Neural progenitor cell (in vitro differentiated cells): Measurements from ENCODE around the gene DOLK. TPM values are rescaled to one million over a fixed set of nuclear protein-coding genes. Genes with fewer than 3 reads are reported as not detected.

Experiments
- DNase-seq: peaks from one replicate; pipeline ENCODE4 v3.0.0-alpha.2; 2016; ENCODE audit warnings: low spot score
- H2AFZ ChIP-seq: fragments of 200-600 bp; sonication (generic); replicated peaks from 2 replicates; pipeline ENCODE4 v1.6.1; 2016; ENCODE audit warnings: antibody characterized with exemption
- H3F3A ChIP-seq: fragments of 200-600 bp; sonication (generic); 2 replicates; pipeline ENCODE4 v1.6.1; 2016; ENCODE audit warnings: antibody characterized with exemption, low read depth
- H3K27ac ChIP-seq: fragments of 200-600 bp; sonication (generic); 2 replicates; pipeline ENCODE4 v1.5.1; 2016; ENCODE audit warnings: mild to moderate bottlenecking
- H3K27me3 ChIP-seq: fragments of 200-600 bp; sonication (generic); 2 replicates; pipeline ENCODE4 v1.6.1; 2016; ENCODE audit warnings: mild to moderate bottlenecking, moderate library complexity
- H3K36me3 ChIP-seq: fragments of 200-600 bp; sonication (generic); 2 replicates; pipeline ENCODE4 v1.5.1; 2016
- H3K4me1 ChIP-seq: fragments of 200-600 bp; sonication (generic); 2 replicates; pipeline ENCODE4 v1.6.1; 2016; ENCODE audit warnings: mixed run types
- H3K4me2 ChIP-seq: fragments of 200-600 bp; sonication (generic); 2 replicates; pipeline ENCODE4 v1.6.1; 2016
- H3K4me3 ChIP-seq: fragments of 200-600 bp; sonication (generic); 2 replicates; pipeline ENCODE4 v1.5.1; 2016
- H3K79me2 ChIP-seq: fragments of 200-600 bp; sonication (generic); 2 replicates; pipeline ENCODE4 v1.6.1; 2016; ENCODE audit warnings: low read depth
- H3K9ac ChIP-seq: fragments of 200-600 bp; sonication (generic); 2 replicates; pipeline ENCODE4 v1.6.1; 2016
- H3K9me3 ChIP-seq: fragments of 200-600 bp; sonication (generic); 2 replicates; pipeline ENCODE4 v1.5.1; 2016; ENCODE audit warnings: low read depth
- H4K20me1 ChIP-seq: fragments of 200-600 bp; sonication (generic); 2 replicates; pipeline ENCODE4 v1.6.1; 2016; ENCODE audit warnings: low read depth
- H3K27ac Mint-ChIP-seq: 3 replicates; pipeline ENCODE4 v1.8.0; 2021; ENCODE audit warnings: mixed read lengths
- H3K27me3 Mint-ChIP-seq: 2 replicates; pipeline ENCODE4 v1.8.0; 2022; ENCODE audit warnings: low read depth, mild to moderate bottlenecking, inconsistent platforms, moderate library complexity, mixed read lengths; ENCODE audit not compliant: insufficient read depth
- H3K36me3 Mint-ChIP-seq: 3 replicates; pipeline ENCODE4 v1.8.0; 2021; ENCODE audit warnings: mixed read lengths
- H3K4me1 Mint-ChIP-seq: 3 replicates; pipeline ENCODE4 v1.8.0; 2021; ENCODE audit warnings: mixed read lengths
- H3K4me3 Mint-ChIP-seq: 3 replicates; pipeline ENCODE4 v1.8.0; 2021; ENCODE audit warnings: mild to moderate bottlenecking, moderate library complexity, mixed read lengths
- H3K9me3 Mint-ChIP-seq: 3 replicates; pipeline ENCODE4 v1.8.0; 2020; ENCODE audit warnings: mixed read lengths
- CTCF ChIP-seq: fragments of 200-600 bp; sonication (generic); IDR thresholded peaks from 2 replicates; pipeline ENCODE4 v1.5.1; 2017; ENCODE audit warnings: antibody characterized with exemption, mild to moderate bottlenecking
- EZH2 ChIP-seq: fragments of 200-600 bp; sonication (generic); IDR thresholded peaks from 2 replicates; pipeline ENCODE4 v1.6.1; 2017; ENCODE audit warnings: antibody characterized with exemption, mild to moderate bottlenecking, moderate library complexity
- EZH2phosphoT487 ChIP-seq: fragments of 200-600 bp; sonication (generic); IDR thresholded peaks from 2 replicates; pipeline ENCODE4 v1.6.1; 2017; ENCODE audit warnings: antibody characterized with exemption
- total RNA-seq: library from RNA; depleted of rRNA; stranded (reverse); fragments of >200 nt; gene quantifications from 2 replicates; pipeline ENCODE4 v1.2.3, GENCODE V29; 2015; ENCODE audit warnings: low replicate concordance

DOLK gene
- 8.2 and 16.8 TPM in 2 replicates for total RNA-seq

- peaks cover 6% of the 10 kb centered on the region for H3F3A ChIP-seq
- H3K9me3 ChIP-seq = no peaks in the 10 kb centered on the region
- peak within 1 kb of the TSS; percentile 90 for H3K4me2 ChIP-seq
- no peaks in the 10 kb centered on the region for H3K36me3 ChIP-seq
- peaks cover 20% of the 10 kb centered on the region for H3K4me1 Mint-ChIP-seq
- peak within 1 kb of the TSS; percentile 99 for H3K4me3 Mint-ChIP-seq
- peak within 1 kb of the TSS; percentile 96 for H3K4me3 ChIP-seq
- H3K9me3 Mint-ChIP-seq = no peaks in the 10 kb centered on the region
- H3K79me2 ChIP-seq = peaks cover 45% of the 10 kb centered on the region
- H3K36me3 Mint-ChIP-seq = peaks cover 16% of the 10 kb centered on the region
- no peaks in the 10 kb centered on the region for H4K20me1 ChIP-seq
- DNase-seq = peak; percentile 98
- H2AFZ ChIP-seq = peak within 1 kb of the TSS; percentile 96
- peak within 1 kb of the TSS; percentile 86 for H3K9ac ChIP-seq
- H3K27ac ChIP-seq = no peak within 1 kb of the TSS
- H3K4me1 ChIP-seq = peaks cover 5% of the 10 kb centered on the region
- TF ChIP-seq EZH2 (no peak), CTCF (no peak), EZH2phosphoT487 (no peak)
- H3K27ac Mint-ChIP-seq = peak within 1 kb of the TSS; percentile 87
- H3K27me3 Mint-ChIP-seq = no peaks in the 10 kb centered on the region
- H3K27me3 ChIP-seq = no peaks in the 10 kb centered on the region
Observed at GRCh38 chr9:128947527-128948301, at the start of gene DOLK, which contains the start of gene NUP188. TSS of gene DOLK (minus strand) at chr9:128947603. CDS start at chr9:128947303, 300 bp downstream. TSS of gene NUP188 (plus strand) at chr9:128947699. CDS start at chr9:128947720, 21 bp downstream.

GRCh38 chr9:128995791-128996190 lies 48.4 kb upstream of the DOLK start:
- no peak overlapping the region for H3K4me2 ChIP-seq
- no peak overlapping the region for H3K27ac ChIP-seq
- H3K4me1 ChIP-seq = no peaks in the 10 kb centered on the region
- H4K20me1 ChIP-seq = peaks cover 2% of the 10 kb centered on the region
- H3K27me3 Mint-ChIP-seq = no peaks in the 10 kb centered on the region
- no peak overlapping the region for H3K4me3 ChIP-seq
- DNase-seq = no peak
- no peaks in the 10 kb centered on the region for H3K27me3 ChIP-seq
- TF ChIP-seq EZH2phosphoT487 (no peak), CTCF (no peak), EZH2 (no peak)
- no peak overlapping the region for H3K4me3 Mint-ChIP-seq
- H3K36me3 Mint-ChIP-seq = peaks cover 48% of the 10 kb centered on the region
- no peaks in the 10 kb centered on the region for H3F3A ChIP-seq
- H3K9ac ChIP-seq = no peak overlapping the region
- no peak overlapping the region for H2AFZ ChIP-seq
- H3K4me1 Mint-ChIP-seq = no peaks in the 10 kb centered on the region
- H3K79me2 ChIP-seq = no peaks in the 10 kb centered on the region
- H3K9me3 ChIP-seq = no peaks in the 10 kb centered on the region
- H3K27ac Mint-ChIP-seq = no peak overlapping the region
- H3K36me3 ChIP-seq = peaks cover 10% of the 10 kb centered on the region
- H3K9me3 Mint-ChIP-seq = no peaks in the 10 kb centered on the region

GRCh38 chr9:128992995-128993394 lies 45.6 kb upstream of the DOLK start:
- peaks cover 10% of the 10 kb centered on the region for H3K36me3 ChIP-seq

More at GRCh38 chr9:128992995-128993394, 45.6 kb upstream of the DOLK start:
- Mint-ChIP-seq H3K4me3 (no peak overlapping the region), H3K4me1 (no peaks in the 10 kb centered on the region), H3K27ac (no peak overlapping the region), H3K9me3 (no peaks in the 10 kb centered on the region), H3K36me3 (peaks cover 40% of the 10 kb centered on the region), H3K27me3 (no peaks in the 10 kb centered on the region)
- H3F3A ChIP-seq = no peaks in the 10 kb centered on the region
- no peaks in the 10 kb centered on the region for H3K4me1 ChIP-seq
- H4K20me1 ChIP-seq = no peaks in the 10 kb centered on the region
- no peak overlapping the region for H3K27ac ChIP-seq
- no peaks in the 10 kb centered on the region for H3K79me2 ChIP-seq
- no peak overlapping the region for H3K4me3 ChIP-seq
- H3K4me2 ChIP-seq = no peak overlapping the region
- H3K27me3 ChIP-seq = no peaks in the 10 kb centered on the region
- DNase-seq = peak; percentile 22
- no peak overlapping the region for H2AFZ ChIP-seq
- no peak overlapping the region for H3K9ac ChIP-seq
- TF ChIP-seq CTCF = peak; percentile 38
- no peak for TF ChIP-seq EZH2
- no peaks in the 10 kb centered on the region for H3K9me3 ChIP-seq
